Naive thymus-derived CD8-positive, alpha-beta T cell (primary cell): ENCODE data around the gene TIPARP. TPM values are rescaled to one million over a fixed set of nuclear protein-coding genes. Genes with fewer than 3 reads are reported as not detected.

Experiments
- ATAC-seq, 2 donors: fragments of 150-1000 bp; cut with Tn5 transposase in 1 of 2; sonication (Bioruptor Pico), chemical (Tn5 transposase) in 1 of 2; 1 replicate in 1 of 2; 2 replicates in 1 of 2; pipeline ENCODE4 v1.10.0; 2021; ENCODE audit warnings: mild to moderate bottlenecking in 2 of 2, moderate library complexity in 2 of 2
- POLR2A ChIA-PET: fragments of 350-600 bp; sonication (Branson Sonifier 250); formaldehyde crosslinking; loops from one replicate; lab custom pipeline; 2021; ENCODE audit warnings: antibody characterized with exemption; lab: Charles Lee
- DNase-seq, 10 donors: peaks; one replicate each; pipeline versions ENCODE4 v3.0.0 to v3.0.0-alpha.2; 2020 to 2022
- H3K27ac Mint-ChIP-seq, 10 donors: one replicate each; pipeline ENCODE4 v1.8.0; 2020 to 2022; ENCODE audit warnings: mild to moderate bottlenecking in 10 of 10, mixed read lengths in 10 of 10, moderate library complexity in 4 of 10, inconsistent platforms in 1 of 10
- H3K27me3 Mint-ChIP-seq, 5 donors: one replicate each; pipeline ENCODE4 v1.8.0; 2021 to 2022; ENCODE audit warnings: mixed read lengths in 5 of 5
- H3K36me3 Mint-ChIP-seq, 3 donors: one replicate each; pipeline ENCODE4 v1.8.0; 2020 to 2022; ENCODE audit warnings: mixed read lengths in 3 of 3, mild to moderate bottlenecking in 2 of 3, inconsistent platforms in 1 of 3
- H3K4me1 Mint-ChIP-seq, 4 donors: one replicate each; pipeline ENCODE4 v1.8.0; 2021 to 2022; ENCODE audit warnings: mixed read lengths in 4 of 4
- H3K4me3 Mint-ChIP-seq, 10 donors: one replicate each; pipeline ENCODE4 v1.8.0; 2020 to 2022; ENCODE audit warnings: mild to moderate bottlenecking in 10 of 10, mixed read lengths in 10 of 10, moderate library complexity in 6 of 10, inconsistent platforms in 1 of 10
- H3K9me3 Mint-ChIP-seq, 9 donors: one replicate each; pipeline ENCODE4 v1.8.0; 2020 to 2022; ENCODE audit warnings: mixed read lengths in 9 of 9, mild to moderate bottlenecking in 3 of 9, inconsistent platforms in 1 of 9, moderate library complexity in 1 of 9
- polyA plus RNA-seq, 3 donors: library from polyadenylated mRNA; unstranded; fragments of 300-500 nt; fragmentation: Illumina TruSeq; gene quantifications; one replicate each; pipeline ENCODE4 v1.2.3, GENCODE V29; 2021
- total RNA-seq, 8 experiments: library from RNA in 2 of 8; stranded (reverse) in 2 of 8; gene quantifications; one replicate each; pipeline ENCODE4 v1.2.3 and lab custom pipeline; 2021 to 2026

Gene TIPARP
- total and polyA plus RNA-seq, 5 experiments from 2014 or later, result 4.2 to 62.0 (median 20.9) TPM

GRCh38 chr3:156741935-156742334, 67.5 kb downstream of the TIPARP start:
- H3K36me3 Mint-ChIP-seq, result peaks cover 0 to 5% (median 5%) of the 10 kb centered on the region in 3 donors
- H3K4me1 Mint-ChIP-seq, result peaks cover 0 to 5% (median 0%) of the 10 kb centered on the region in 4 donors
- H3K27ac Mint-ChIP-seq, result no peak overlapping the region
- H3K27me3 Mint-ChIP-seq, result peaks cover 0 to 3% (median 0%) of the 10 kb centered on the region in 5 donors
- DNase-seq (no peak), ATAC-seq (no peak)
- H3K4me3 Mint-ChIP-seq, result no peak overlapping the region
- POLR2A ChIA-PET, result no interaction called here
- peaks cover 0 to 7% (median 3%) of the 10 kb centered on the region in 9 donors for H3K9me3 Mint-ChIP-seq

- Mint-ChIP-seq H3K27ac (no peak overlapping the region), H3K4me3 (no peak overlapping the region), H3K27me3 (peaks cover 0 to 3% (median 0%) of the 10 kb centered on the region in 5 donors), H3K9me3 (peaks cover 0 to 11% (median 5%) of the 10 kb centered on the region in 9 donors), H3K4me1 (peaks cover 0 to 5% (median 0%) of the 10 kb centered on the region in 4 donors), H3K36me3 (peaks cover 0 to 10% (median 10%) of the 10 kb centered on the region in 3 donors)
- POLR2A ChIA-PET, result no interaction called here
- no peak for DNase-seq
- ATAC-seq, result no peak
Measured at GRCh38 chr3:156742401-156742800, 68.0 kb downstream of the TIPARP start.

- Mint-ChIP-seq H3K9me3 (peaks cover 0 to 9% (median 5%) of the 10 kb centered on the region in 9 donors), H3K4me3 (no peak overlapping the region), H3K4me1 (peaks cover 0 to 5% (median 0%) of the 10 kb centered on the region in 4 donors), H3K27me3 (peaks cover 0 to 7% (median 2%) of the 10 kb centered on the region in 5 donors), H3K27ac (no peak overlapping the region), H3K36me3 (peaks cover 0 to 11% (median 10%) of the 10 kb centered on the region in 3 donors)
- DNase-seq, result no peak
- no peak for ATAC-seq
- POLR2A ChIA-PET, result no interaction called here
Measured at GRCh38 chr3:156743859-156744258, 69.5 kb downstream of the TIPARP start.

- ATAC-seq (no peak), DNase-seq (no peak)
- Mint-ChIP-seq H3K27me3 (peaks cover 0 to 7% (median 2%) of the 10 kb centered on the region in 5 donors), H3K4me3 (no peak overlapping the region), H3K27ac (no peak overlapping the region), H3K4me1 (peaks cover 0 to 5% (median 0%) of the 10 kb centered on the region in 4 donors), H3K9me3 (peaks cover 0 to 9% (median 5%) of the 10 kb centered on the region in 9 donors), H3K36me3 (peaks cover 0 to 11% (median 10%) of the 10 kb centered on the region in 3 donors)
- POLR2A ChIA-PET, result no interaction called here
Measured at GRCh38 chr3:156744631-156745030, 70.2 kb downstream of the TIPARP start.

- peaks cover 0 to 14% (median 8%) of the 10 kb centered on the region in 5 donors for H3K27me3 Mint-ChIP-seq
- H3K27ac Mint-ChIP-seq, result no peak overlapping the region
- no peak for ATAC-seq
- no peak for DNase-seq
- POLR2A ChIA-PET, result no interaction called here
- H3K9me3 Mint-ChIP-seq, result peaks cover 0 to 9% (median 5%) of the 10 kb centered on the region in 9 donors
- peaks cover 0 to 11% (median 10%) of the 10 kb centered on the region in 3 donors for H3K36me3 Mint-ChIP-seq
- H3K4me3 Mint-ChIP-seq, result no peak overlapping the region
- H3K4me1 Mint-ChIP-seq, result peaks cover 0 to 5% (median 0%) of the 10 kb centered on the region in 4 donors
Measured at GRCh38 chr3:156745766-156746165, 71.4 kb downstream of the TIPARP start.

- Mint-ChIP-seq H3K4me3 (no peak overlapping the region), H3K36me3 (peaks cover 0 to 11% (median 10%) of the 10 kb centered on the region in 3 donors), H3K4me1 (no peaks in the 10 kb centered on the region), H3K9me3 (peaks cover 0 to 9% (median 5%) of the 10 kb centered on the region in 9 donors), H3K27me3 (peaks cover 4 to 17% (median 12%) of the 10 kb centered on the region in 5 donors), H3K27ac (no peak overlapping the region)
- POLR2A ChIA-PET, result interaction anchor here (0.6 kb wide), 1 partner anchor 57 kb away, joined by 3 read pairs; no protein-coding TSS in a partner anchor
- ATAC-seq (no peak), DNase-seq (no peak)
Measured at GRCh38 chr3:156747046-156747445, 72.7 kb downstream of the TIPARP start.

- DNase-seq (no peak), ATAC-seq (no peak)
- POLR2A ChIA-PET, result no interaction called here
- peaks cover 0 to 11% (median 10%) of the 10 kb centered on the region in 3 donors for H3K36me3 Mint-ChIP-seq
- H3K27ac Mint-ChIP-seq, result no peak overlapping the region
- peaks cover 4 to 24% (median 14%) of the 10 kb centered on the region in 5 donors for H3K27me3 Mint-ChIP-seq
- peaks cover 0 to 9% (median 5%) of the 10 kb centered on the region in 9 donors for H3K9me3 Mint-ChIP-seq
- no peaks in the 10 kb centered on the region for H3K4me1 Mint-ChIP-seq
- no peak overlapping the region for H3K4me3 Mint-ChIP-seq
Measured at GRCh38 chr3:156749244-156749643, 74.9 kb downstream of the TIPARP start.

- DNase-seq (no peak), ATAC-seq (no peak)
- H3K36me3 Mint-ChIP-seq, result peaks cover 0 to 11% (median 10%) of the 10 kb centered on the region in 3 donors
- H3K27me3 Mint-ChIP-seq, result peaks cover 6 to 33% (median 15%) of the 10 kb centered on the region in 5 donors
- no peaks in the 10 kb centered on the region for H3K4me1 Mint-ChIP-seq
- POLR2A ChIA-PET, result no interaction called here
- H3K27ac Mint-ChIP-seq, result no peak overlapping the region
- no peak overlapping the region for H3K4me3 Mint-ChIP-seq
- peaks cover 0 to 11% (median 5%) of the 10 kb centered on the region in 9 donors for H3K9me3 Mint-ChIP-seq
Measured at GRCh38 chr3:156750191-156750873, 75.9 kb downstream of the TIPARP start.

- no peak for ATAC-seq
- no peak for DNase-seq
- no peak overlapping the region for H3K27ac Mint-ChIP-seq
- H3K9me3 Mint-ChIP-seq, result peaks cover 0 to 9% (median 5%) of the 10 kb centered on the region in 9 donors
- H3K36me3 Mint-ChIP-seq, result peaks cover 0 to 11% (median 10%) of the 10 kb centered on the region in 3 donors
- no peaks in the 10 kb centered on the region for H3K4me1 Mint-ChIP-seq
- H3K27me3 Mint-ChIP-seq, result peaks cover 6 to 33% (median 15%) of the 10 kb centered on the region in 5 donors
- POLR2A ChIA-PET, result no interaction called here
- no peak overlapping the region for H3K4me3 Mint-ChIP-seq
Measured at GRCh38 chr3:156750874-156751245, 76.5 kb downstream of the TIPARP start.

GRCh38 chr3:156751461-156752025, 77.2 kb downstream of the TIPARP start:
- H3K27ac Mint-ChIP-seq, result no peak overlapping the region
- no peak overlapping the region for H3K4me3 Mint-ChIP-seq
- POLR2A ChIA-PET, result no interaction called here
- peaks cover 6 to 33% (median 15%) of the 10 kb centered on the region in 5 donors for H3K27me3 Mint-ChIP-seq
- no peaks in the 10 kb centered on the region for H3K4me1 Mint-ChIP-seq
- ATAC-seq (no peak), DNase-seq (no peak)
- H3K36me3 Mint-ChIP-seq, result peaks cover 0 to 9% (median 9%) of the 10 kb centered on the region in 3 donors
- H3K9me3 Mint-ChIP-seq, result peaks cover 0 to 9% (median 4%) of the 10 kb centered on the region in 9 donors
